Measurements from ENCODE around the gene NINL. TPM values are rescaled to one million over a fixed set of nuclear protein-coding genes. Genes with fewer than 3 reads are reported as not detected.
"Not testable (repeated sequence)": the region's sequence is repeated elsewhere in the genome, so short reads cannot be mapped to it uniquely, and the experiment has no call there.

Gene NINL
- 5.7 TPM for total RNA-seq

DNA sequence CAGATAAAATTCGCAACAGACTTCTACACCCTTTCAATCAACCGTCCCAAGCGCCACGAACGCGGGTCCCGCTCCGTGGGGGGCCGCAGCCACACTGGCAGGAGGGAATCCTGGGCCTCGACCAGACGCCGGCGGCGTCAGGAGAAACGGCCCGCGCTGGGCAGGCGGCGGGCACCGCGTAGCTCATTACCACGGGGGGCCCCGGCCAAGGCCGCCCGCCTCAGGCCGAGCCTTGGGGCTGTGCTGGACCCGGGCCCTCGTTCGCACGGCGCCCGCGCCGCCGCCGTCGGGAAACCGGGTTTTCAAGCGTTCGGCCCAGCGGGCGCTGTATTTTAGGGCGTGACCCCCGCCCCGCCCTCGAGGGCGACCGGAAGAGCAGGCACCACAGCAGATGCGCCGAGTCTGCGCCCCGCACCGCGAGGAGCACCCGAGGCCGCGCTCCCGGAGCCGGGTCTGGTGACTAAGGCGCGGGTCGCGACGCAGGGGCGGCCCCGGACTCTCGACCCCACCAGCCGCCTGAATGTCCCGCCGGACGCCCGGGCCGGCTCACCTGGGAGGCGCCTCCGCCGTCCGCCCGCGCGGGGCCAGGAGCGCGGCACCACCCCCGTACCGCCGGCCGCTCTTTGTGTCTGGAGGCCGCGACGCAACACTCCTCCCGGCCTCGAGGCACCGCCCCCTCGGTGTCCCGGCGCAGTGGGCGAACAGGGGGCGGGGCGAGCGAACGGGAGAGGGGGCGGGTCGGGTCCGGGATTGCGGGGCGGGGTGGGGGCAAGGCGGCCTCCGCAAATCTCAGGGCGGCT, at the start of gene NINL:
NINL (minus strand) TSS at position 627 of the 800 bp plus-strand sequence. CDS start 58,944 bp downstream, outside the sequence.
- Histone ChIP-seq H3K4me3 (ENCODE audit: low read length in 3 of 3) (peak within 1 kb of the TSS; percentile 54 to 60 (median 56)), H3K9ac (ENCODE audit: low read depth in 1 of 3, low read length in 3 of 3) (peak within 1 kb of the TSS; percentile 22 to 68 (median 38)), H3K27me3 (ENCODE audit: control insufficient read depth in 3 of 3, insufficient read depth in 3 of 3, low read length in 3 of 3) (peaks cover 8 to 12% (median 9%) of the 10 kb centered on the region in 3 donors), H3K36me3 (ENCODE audit: control insufficient read depth in 3 of 3, insufficient read depth in 3 of 3, low read length in 3 of 3) (no peaks in the 10 kb centered on the region), H3K9me3 (ENCODE audit: control insufficient read depth in 3 of 3, low read length in 3 of 3) (no peaks in the 10 kb centered on the region), H3K4me1 (ENCODE audit: control insufficient read depth in 3 of 3, insufficient read depth in 3 of 3, low read length in 3 of 3) (peaks cover 0 to 2% (median 2%) of the 10 kb centered on the region in 3 donors), H3K27ac (ENCODE audit: low read depth, low read length) (no peak within 1 kb of the TSS)

- H3K9me3 ChIP-seq (ENCODE audit: control insufficient read depth in 3 of 3, low read length in 3 of 3), result no peaks in the 10 kb centered on the region
- no peak overlapping the region for H3K9ac ChIP-seq (ENCODE audit: low read depth in 1 of 3, low read length in 3 of 3)
- no peaks in the 10 kb centered on the region for H3K27me3 ChIP-seq (ENCODE audit: control insufficient read depth in 3 of 3, insufficient read depth in 3 of 3, low read length in 3 of 3)
- H3K4me1 ChIP-seq (ENCODE audit: control insufficient read depth in 3 of 3, insufficient read depth in 3 of 3, low read length in 3 of 3), result peaks cover 0 to 6% (median 2%) of the 10 kb centered on the region in 3 donors
- no peak overlapping the region for H3K4me3 ChIP-seq (ENCODE audit: low read length in 3 of 3)
- peaks cover 0 to 5% (median 0%) of the 10 kb centered on the region in 3 donors for H3K36me3 ChIP-seq (ENCODE audit: control insufficient read depth in 3 of 3, insufficient read depth in 3 of 3, low read length in 3 of 3)
- no peak overlapping the region for H3K27ac ChIP-seq (ENCODE audit: low read depth, low read length)
Measured at GRCh38 chr20:25632940-25633790, 47.8 kb upstream of the NINL start.

- H3K9me3 ChIP-seq (ENCODE audit: control insufficient read depth in 3 of 3, low read length in 3 of 3); H3K4me3 ChIP-seq (ENCODE audit: low read length in 3 of 3); H3K36me3 ChIP-seq (ENCODE audit: control insufficient read depth in 3 of 3, insufficient read depth in 3 of 3, low read length in 3 of 3); H3K4me1 ChIP-seq (ENCODE audit: control insufficient read depth in 3 of 3, insufficient read depth in 3 of 3, low read length in 3 of 3); H3K27me3 ChIP-seq (ENCODE audit: control insufficient read depth in 3 of 3, insufficient read depth in 3 of 3, low read length in 3 of 3); H3K9ac ChIP-seq (ENCODE audit: low read depth in 1 of 3, low read length in 3 of 3); H3K27ac ChIP-seq (ENCODE audit: low read depth, low read length): not testable (repeated sequence)
Measured at GRCh38 chr20:25630615-25631014, 45.3 kb upstream of the NINL start.

GRCh38 chr20:25629816-25630499, 44.6 kb upstream of the NINL start:
- Histone ChIP-seq H3K27me3 (ENCODE audit: control insufficient read depth in 3 of 3, insufficient read depth in 3 of 3, low read length in 3 of 3) (no peaks in the 10 kb centered on the region), H3K4me1 (ENCODE audit: control insufficient read depth in 3 of 3, insufficient read depth in 3 of 3, low read length in 3 of 3) (peaks cover 0 to 6% (median 2%) of the 10 kb centered on the region in 3 donors), H3K9me3 (ENCODE audit: control insufficient read depth in 3 of 3, low read length in 3 of 3) (no peaks in the 10 kb centered on the region), H3K36me3 (ENCODE audit: control insufficient read depth in 3 of 3, insufficient read depth in 3 of 3, low read length in 3 of 3) (peaks cover 0 to 5% (median 0%) of the 10 kb centered on the region in 3 donors), H3K4me3 (ENCODE audit: low read length in 3 of 3) (no peak overlapping the region), H3K27ac (ENCODE audit: low read depth, low read length) (no peak overlapping the region), H3K9ac (ENCODE audit: low read depth in 1 of 3, low read length in 3 of 3) (no peak overlapping the region)

GRCh38 chr20:25626779-25627178, 41.4 kb upstream of the NINL start:
- no peak overlapping the region for H3K27ac ChIP-seq (ENCODE audit: low read depth, low read length)
- H3K36me3 ChIP-seq (ENCODE audit: control insufficient read depth in 3 of 3, insufficient read depth in 3 of 3, low read length in 3 of 3), result no peaks in the 10 kb centered on the region
- H3K9me3 ChIP-seq (ENCODE audit: control insufficient read depth in 3 of 3, low read length in 3 of 3), result no peaks in the 10 kb centered on the region
- no peak overlapping the region for H3K4me3 ChIP-seq (ENCODE audit: low read length in 3 of 3)
- H3K4me1 ChIP-seq (ENCODE audit: control insufficient read depth in 3 of 3, insufficient read depth in 3 of 3, low read length in 3 of 3), result peaks cover 11 to 27% (median 18%) of the 10 kb centered on the region in 3 donors
- H3K9ac ChIP-seq (ENCODE audit: low read depth in 1 of 3, low read length in 3 of 3), result no peak overlapping the region
- no peaks in the 10 kb centered on the region for H3K27me3 ChIP-seq (ENCODE audit: control insufficient read depth in 3 of 3, insufficient read depth in 3 of 3, low read length in 3 of 3)

GRCh38 chr20:25624500-25624939, 39.2 kb upstream of the NINL start:
- Histone ChIP-seq H3K4me3 (ENCODE audit: low read length in 3 of 3) (peak overlapping the region; percentile 72 to 92 (median 89)), H3K9me3 (ENCODE audit: control insufficient read depth in 3 of 3, low read length in 3 of 3) (no peaks in the 10 kb centered on the region), H3K36me3 (ENCODE audit: control insufficient read depth in 3 of 3, insufficient read depth in 3 of 3, low read length in 3 of 3) (no peaks in the 10 kb centered on the region), H3K4me1 (ENCODE audit: control insufficient read depth in 3 of 3, insufficient read depth in 3 of 3, low read length in 3 of 3) (peaks cover 11 to 24% (median 16%) of the 10 kb centered on the region in 3 donors), H3K27ac (ENCODE audit: low read depth, low read length) (peak overlapping the region; percentile 83), H3K9ac (ENCODE audit: low read depth in 1 of 3, low read length in 3 of 3) (peak overlapping the region; percentile 77 to 95 (median 91)), H3K27me3 (ENCODE audit: control insufficient read depth in 3 of 3, insufficient read depth in 3 of 3, low read length in 3 of 3) (no peaks in the 10 kb centered on the region)

- Histone ChIP-seq H3K9ac (ENCODE audit: low read depth in 1 of 3, low read length in 3 of 3) (peak within 1 kb of the TSS; percentile 77 to 95 (median 91)), H3K4me1 (ENCODE audit: control insufficient read depth in 3 of 3, insufficient read depth in 3 of 3, low read length in 3 of 3) (peaks cover 11 to 21% (median 16%) of the 10 kb centered on the region in 3 donors), H3K36me3 (ENCODE audit: control insufficient read depth in 3 of 3, insufficient read depth in 3 of 3, low read length in 3 of 3) (no peaks in the 10 kb centered on the region), H3K9me3 (ENCODE audit: control insufficient read depth in 3 of 3, low read length in 3 of 3) (no peaks in the 10 kb centered on the region), H3K27ac (ENCODE audit: low read depth, low read length) (peak within 1 kb of the TSS; percentile 83), H3K27me3 (ENCODE audit: control insufficient read depth in 3 of 3, insufficient read depth in 3 of 3, low read length in 3 of 3) (no peaks in the 10 kb centered on the region), H3K4me3 (ENCODE audit: low read length in 3 of 3) (peak within 1 kb of the TSS; percentile 72 to 92 (median 89))
Measured at GRCh38 chr20:25623736-25624499, 38.6 kb upstream of the NINL start, which contains the start of gene NANP. Gene NANP (minus strand): TSS chr20:25624014. CDS start chr20:25623948, 66 bp downstream.

DNA sequence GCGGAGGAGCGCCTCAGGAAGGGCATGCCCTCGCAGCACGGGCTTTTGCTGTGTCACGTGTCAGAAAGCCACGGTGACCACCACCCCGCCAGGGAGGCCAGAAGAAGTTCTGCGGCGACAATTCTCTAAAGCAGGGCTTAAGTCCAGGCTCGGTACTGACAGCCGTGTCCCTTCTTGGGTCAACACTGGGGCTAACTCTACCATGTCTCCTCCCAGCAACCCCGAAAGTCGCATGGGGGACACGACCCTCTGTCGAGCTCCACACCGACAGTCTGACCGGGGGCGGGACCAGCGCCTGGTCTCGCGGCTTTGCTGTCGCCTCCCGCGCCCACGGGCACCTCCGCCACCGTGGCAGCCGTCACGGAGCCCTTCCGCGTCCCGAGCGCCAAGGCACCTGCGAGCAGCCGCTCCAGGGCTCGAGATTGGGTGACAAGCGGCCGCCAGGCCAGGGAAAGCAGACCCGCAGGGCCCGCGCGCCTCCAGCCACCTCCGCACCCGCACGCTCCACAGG, 37.9 kb upstream of the NINL start:
- peak overlapping the region; percentile 77 to 95 (median 91) for H3K9ac ChIP-seq (ENCODE audit: low read depth in 1 of 3, low read length in 3 of 3)
- H3K4me3 ChIP-seq (ENCODE audit: low read length in 3 of 3), result peak overlapping the region; percentile 72 to 92 (median 89)
- peaks cover 11 to 21% (median 16%) of the 10 kb centered on the region in 3 donors for H3K4me1 ChIP-seq (ENCODE audit: control insufficient read depth in 3 of 3, insufficient read depth in 3 of 3, low read length in 3 of 3)
- peak overlapping the region; percentile 83 for H3K27ac ChIP-seq (ENCODE audit: low read depth, low read length)
- no peaks in the 10 kb centered on the region for H3K27me3 ChIP-seq (ENCODE audit: control insufficient read depth in 3 of 3, insufficient read depth in 3 of 3, low read length in 3 of 3)
- no peaks in the 10 kb centered on the region for H3K36me3 ChIP-seq (ENCODE audit: control insufficient read depth in 3 of 3, insufficient read depth in 3 of 3, low read length in 3 of 3)
- no peaks in the 10 kb centered on the region for H3K9me3 ChIP-seq (ENCODE audit: control insufficient read depth in 3 of 3, low read length in 3 of 3)
